GM21737 (cell line): ENCODE measurements around the gene SPRED3.
"Not testable (repeated sequence)": the region's sequence is repeated elsewhere in the genome, so short reads cannot be mapped to it uniquely, and the experiment has no call there.

Source experiments
- ATAC-seq: cut with Tn5 transposase; IDR thresholded peaks from one replicate; pipeline ENCODE4 v1.9.1; 2021; ENCODE audit warnings: mild to moderate bottlenecking, moderate library complexity; ENCODE audit not compliant: unreplicated experiment

Gene SPRED3

DNA sequence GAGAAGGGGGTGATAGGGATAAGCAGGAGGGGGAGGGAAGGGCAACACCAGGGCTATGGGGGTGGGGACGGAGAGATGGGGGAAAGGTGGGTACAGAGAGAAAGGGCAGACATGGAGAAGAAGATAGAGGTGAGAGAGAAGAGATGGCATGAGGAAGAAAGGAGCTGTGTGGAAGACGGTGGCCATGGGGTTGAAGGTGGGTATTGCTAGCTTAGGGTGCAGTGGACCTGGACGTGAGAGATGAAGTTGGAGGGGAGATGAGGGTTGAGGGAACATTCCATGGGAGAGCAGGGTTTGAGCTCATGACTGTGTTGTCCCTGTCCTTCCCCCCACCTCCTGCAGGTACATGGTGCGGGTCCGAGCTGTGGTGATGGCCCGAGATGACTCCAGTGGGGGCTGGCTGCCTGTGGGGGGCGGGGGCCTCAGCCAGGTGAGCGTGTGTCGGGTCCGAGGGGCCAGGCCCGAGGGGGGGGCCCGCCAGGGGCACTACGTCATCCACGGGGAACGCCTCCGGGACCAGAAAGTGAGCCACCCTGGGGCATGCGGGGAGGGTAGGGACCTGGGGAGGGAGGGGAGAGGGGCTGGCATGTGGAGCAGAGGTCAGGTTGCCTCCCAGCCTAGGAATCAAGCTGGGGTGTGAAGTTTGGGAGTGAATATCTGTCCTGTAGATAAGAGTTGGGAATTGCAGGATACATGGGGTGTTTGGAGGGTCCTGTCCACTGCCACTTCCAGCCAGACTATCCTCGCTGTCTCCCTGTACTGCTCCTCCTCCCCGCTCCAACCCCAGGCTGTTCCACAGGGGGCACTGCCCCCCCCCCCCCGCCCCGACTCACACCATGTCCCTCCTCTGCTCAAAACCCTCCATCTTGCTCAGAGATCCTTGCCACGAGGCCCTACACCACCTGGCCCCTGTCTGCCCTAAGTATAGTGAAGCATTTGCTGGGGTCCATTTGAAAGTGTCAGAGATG is 1.7 kb downstream of the SPRED3 start:
- no peak for ATAC-seq

DNA sequence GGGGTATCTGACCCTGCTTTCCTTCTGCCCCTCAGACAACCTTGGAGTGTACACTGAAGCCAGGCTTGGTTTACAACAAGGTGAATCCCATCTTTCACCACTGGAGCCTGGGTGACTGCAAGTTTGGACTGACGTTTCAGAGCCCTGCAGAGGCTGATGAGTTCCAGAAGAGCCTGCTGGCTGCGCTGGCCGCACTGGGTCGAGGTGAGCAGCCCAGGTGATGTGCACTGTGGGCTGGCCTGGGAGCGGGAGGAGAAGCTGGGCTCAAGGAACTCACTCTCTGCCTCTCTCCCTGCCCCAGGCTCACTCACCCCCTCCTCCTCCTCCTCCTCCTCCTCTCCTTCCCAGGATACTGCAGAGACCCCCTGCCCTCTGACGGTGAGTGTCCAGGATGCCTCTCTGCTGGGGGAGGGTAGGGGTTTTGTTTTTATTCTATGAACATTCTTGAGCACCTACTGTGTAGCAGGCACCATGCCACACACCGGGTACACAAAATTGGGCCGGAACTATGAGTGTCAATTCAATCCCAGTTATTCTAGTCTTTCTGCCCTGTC is 3.5 kb downstream of the SPRED3 start:
- no peak for ATAC-seq

DNA sequence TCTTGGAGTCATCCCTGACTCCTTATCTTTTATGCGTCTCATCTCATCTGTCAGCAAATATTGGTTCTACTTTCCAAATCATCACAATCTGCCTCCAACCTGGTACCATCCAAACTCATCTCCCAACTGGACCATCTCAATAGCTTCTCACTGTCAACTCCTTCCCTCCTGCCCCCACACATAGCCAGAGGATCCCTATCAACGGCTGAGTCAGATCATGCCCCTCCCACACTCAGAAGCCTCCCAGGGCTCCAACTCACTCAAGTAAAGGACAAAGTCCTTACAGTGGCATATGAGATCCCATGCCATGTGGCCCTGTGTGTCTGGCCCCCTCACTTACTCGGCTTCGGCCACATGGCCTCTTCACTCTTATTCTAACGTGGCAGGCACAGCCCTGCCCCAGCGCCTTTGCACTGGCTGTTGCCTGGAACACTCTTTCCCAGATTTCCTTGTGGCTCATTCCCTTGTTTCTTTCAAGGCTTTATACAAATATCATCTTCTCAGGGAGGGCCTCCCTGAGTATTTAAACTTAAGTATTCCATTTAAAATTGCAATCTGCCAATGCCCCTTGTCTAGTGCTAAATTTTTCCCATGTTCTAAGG is 4.3 kb downstream of the SPRED3 start:
- ATAC-seq = no peak

GRCh38 chr19:38394488-38394887 is 6.0 kb downstream of the SPRED3 start:
- ATAC-seq = no peak

DNA sequence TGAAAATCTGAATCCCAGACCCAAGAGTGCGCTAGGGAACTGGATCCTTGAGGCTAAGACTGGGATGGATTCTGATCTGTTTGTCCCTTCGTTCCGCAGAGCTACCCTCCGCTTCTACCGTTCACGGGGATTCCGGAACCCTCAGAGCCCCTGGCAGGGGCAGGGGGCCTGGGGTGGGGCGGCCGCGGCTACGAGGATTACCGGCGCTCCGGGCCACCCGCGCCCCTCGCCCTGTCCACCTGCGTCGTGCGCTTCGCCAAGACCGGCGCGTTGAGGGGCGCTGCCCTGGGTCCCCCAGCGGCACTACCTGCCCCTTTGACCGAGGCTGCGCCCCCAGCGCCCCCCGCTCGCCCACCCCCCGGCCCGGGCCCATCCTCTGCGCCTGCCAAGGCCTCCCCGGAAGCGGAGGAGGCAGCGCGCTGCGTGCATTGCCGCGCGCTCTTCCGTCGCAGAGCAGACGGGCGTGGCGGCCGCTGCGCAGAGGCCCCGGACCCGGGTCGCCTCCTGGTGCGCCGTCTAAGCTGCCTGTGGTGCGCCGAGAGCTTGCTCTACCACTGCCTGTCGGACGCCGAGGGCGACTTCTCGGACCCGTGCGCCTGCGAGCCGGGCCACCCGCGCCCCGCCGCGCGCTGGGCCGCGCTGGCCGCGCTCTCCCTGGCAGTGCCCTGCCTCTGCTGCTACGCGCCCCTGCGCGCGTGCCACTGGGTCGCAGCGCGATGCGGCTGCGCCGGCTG is 7.1 kb downstream of the SPRED3 start:
- no peak for ATAC-seq

DNA sequence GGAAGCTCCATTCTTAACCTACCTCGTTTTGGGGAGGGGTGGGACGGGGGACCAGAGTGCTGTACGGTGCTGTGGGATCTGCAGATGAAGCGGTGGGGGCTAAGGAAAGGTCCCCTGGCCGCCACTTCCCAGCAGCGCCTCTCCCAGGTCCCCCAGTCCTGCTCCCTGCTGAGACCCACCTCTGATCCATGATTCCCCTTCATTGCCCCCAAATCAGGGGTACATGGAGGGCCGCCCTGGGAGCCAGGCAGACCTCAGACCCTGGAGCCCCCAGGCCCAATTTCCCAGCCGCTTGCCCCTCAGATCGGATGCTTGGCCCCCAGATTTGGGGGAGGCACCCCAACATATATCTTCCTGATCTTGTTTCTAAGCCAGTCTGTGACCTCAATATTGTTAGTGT is 10.6 kb downstream of the SPRED3 start:
- no peak for ATAC-seq

GRCh38 chr19:38399537-38399936 is 11.0 kb downstream of the SPRED3 start:
- ATAC-seq = no peak

DNA sequence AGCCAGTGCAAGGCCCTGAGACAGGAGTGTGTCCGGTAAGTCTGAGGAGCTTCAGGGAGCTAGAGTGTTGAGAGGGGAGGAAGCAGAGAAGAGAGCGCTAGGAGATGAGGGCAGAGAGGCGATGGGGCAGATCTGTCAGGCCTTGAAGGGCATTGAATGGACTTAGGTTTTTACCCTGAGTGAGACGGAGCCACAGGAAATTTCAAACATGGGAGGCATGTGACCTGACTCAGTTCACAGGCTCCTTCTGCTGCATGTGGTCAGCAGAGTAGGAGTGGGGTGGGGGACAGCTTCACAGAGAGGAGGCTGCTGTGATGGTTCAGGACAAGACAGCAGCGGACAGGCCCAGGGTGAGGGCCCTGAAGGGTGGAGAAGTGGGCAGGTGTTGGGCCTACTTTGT is 11.9 kb downstream of the SPRED3 start:
- no peak for ATAC-seq

- no peak for ATAC-seq
Measured at GRCh38 chr19:38401148-38401547, 12.7 kb downstream of the SPRED3 start.

- peak; percentile 4 for ATAC-seq
Measured at GRCh38 chr19:38402623-38402966, 14.1 kb downstream of the SPRED3 start.

- peak; percentile 94 for ATAC-seq
Measured at GRCh38 chr19:38402967-38403674, 14.6 kb downstream of the SPRED3 start, which contains the start of gene FAM98C. TSS of gene FAM98C (plus strand) at chr19:38403093. CDS start at chr19:38403154, 61 bp downstream.

GRCh38 chr19:38404858-38405257 is 16.4 kb downstream of the SPRED3 start:
- no peak for ATAC-seq

DNA sequence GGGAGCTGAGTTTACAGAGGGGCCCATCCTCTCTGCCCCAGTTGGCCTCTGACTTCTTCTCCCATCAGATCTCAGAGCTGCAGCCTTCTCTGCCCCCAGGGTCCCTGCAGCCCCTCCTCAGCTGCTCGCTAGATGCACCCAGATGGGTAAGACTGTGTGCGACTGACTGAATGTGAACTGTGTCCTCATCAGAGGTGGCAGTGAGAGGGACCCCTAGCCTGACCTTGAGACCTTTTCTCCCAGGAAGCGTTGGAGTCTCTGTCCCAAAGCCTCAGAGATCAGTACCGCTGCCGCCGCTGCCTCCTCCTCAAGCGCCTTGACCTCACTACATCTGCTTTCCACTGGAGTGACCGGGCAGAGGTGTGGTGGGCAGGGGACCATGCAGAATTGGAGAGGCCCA is 16.8 kb downstream of the SPRED3 start:
- no peak for ATAC-seq

DNA sequence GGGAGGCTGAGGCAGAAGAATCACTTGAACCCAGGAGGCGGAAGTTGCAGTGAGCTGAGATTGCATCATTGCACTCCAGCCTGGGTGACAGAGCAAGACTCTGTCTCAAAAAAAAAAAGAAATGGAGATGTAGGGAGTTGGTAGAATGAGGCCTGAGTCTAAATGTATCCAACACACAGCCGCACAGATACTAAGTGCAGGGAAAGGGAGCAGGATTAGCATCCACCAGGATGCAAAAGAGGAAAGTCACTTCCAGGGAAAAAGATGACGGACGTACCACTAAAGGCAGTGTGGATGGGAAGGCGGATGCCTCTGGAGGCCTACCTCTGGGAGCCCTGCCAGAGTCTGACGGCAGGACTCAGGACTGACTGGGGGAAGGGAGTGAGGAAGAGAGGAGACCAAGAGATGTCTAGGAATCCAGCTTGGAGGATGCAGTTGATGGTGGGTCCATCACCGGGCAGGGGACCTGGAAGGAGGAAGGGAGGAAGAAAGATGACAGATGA is 21.2 kb downstream of the SPRED3 start:
- no peak for ATAC-seq

DNA sequence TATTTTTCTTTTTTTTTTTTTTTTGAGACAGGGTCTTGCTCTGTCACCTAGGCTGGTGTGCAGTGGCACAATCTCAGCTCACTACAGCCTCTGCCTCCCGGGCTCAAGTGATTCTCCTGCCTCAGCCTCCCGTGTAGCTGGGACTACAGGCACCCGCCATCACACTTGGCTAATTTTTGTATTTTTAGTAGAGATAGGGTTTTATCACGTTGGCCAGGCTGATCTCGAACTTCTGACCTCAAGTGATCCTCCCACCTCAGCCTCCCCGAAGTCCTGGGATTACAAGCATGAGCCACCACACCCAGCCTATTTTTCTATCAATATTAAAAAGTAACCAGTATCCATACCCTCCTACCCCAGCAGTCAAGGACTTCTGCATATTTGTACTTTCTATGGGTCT is 21.9 kb downstream of the SPRED3 start:
- not testable (repeated sequence) for ATAC-seq

DNA sequence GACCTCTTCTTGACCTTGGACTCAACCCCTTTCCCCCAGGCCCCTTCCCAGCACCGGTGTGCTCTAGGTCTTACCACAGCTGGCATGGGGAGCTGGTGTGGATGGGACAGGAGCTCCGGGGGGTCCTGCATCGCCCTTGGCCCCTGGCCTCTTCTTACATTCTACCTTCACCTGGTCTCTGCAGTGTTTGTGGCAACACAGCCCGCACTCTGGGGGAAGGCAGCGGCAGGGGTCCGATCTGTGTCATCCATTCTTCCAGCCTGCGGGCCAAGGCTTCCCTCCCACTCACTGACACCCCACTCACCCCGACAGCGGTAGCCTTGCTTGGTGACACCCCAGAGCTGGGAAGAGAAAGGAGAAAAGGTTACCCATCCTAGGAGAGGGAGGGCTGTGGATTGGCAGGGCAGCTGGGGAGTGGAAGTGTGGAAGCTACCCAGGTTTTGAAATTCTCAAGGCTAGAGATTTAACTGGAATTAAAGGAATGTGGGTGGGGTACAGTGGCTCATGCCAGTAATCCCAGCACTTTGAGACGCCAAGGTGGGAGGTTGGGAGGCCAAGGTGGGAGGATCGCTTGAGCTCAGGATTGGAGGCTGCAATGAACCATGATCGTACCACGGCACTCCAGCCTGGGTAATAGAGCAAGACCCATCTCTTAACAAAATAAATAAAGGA is 22.7 kb downstream of the SPRED3 start:
- no peak for ATAC-seq

- not testable (repeated sequence) for ATAC-seq
Measured at GRCh38 chr19:38411898-38412297, 23.4 kb downstream of the SPRED3 start.

DNA sequence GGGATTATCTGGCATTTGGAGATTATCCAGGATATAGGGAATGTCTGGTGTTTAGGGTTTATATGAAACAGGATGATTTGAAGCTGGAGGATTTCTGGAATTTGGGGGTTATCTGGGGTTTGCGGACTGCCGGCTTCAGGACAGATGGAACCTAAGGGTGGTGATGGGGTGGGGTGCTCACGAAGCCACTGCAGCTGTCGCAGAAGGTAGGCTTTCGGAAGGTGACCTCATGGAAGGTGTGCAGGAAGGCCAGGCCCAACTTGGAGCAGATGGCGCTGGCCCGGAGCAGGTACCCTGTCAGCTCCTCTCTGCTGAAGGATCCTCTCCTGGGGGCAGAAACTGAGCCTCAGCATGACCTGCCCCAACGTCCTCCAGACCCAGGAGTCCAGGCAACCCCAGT is 24.0 kb downstream of the SPRED3 start:
- ATAC-seq = no peak

DNA sequence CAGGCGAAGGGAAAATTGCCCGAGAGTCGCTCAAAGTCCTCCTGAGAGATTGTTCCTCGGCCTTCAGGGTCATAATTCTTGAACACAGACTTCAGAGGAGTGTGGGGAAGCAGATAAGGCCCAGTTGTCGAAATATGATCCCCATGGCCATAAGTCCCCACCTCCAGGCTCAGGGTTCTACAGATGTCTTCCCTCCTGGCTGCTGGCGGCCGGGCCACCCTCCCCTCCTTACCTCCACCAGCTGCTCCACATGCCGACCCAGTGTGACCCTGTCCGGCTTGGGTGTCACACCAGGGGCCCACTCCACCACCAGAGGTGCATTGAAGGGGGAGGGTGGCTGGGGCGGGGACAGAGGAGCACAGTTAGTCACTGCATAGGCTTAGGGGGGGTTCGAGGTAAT is 24.5 kb downstream of the SPRED3 start:
- ATAC-seq = no peak

- no peak for ATAC-seq
Measured at GRCh38 chr19:38413416-38413815, 24.9 kb downstream of the SPRED3 start.
